Testis (tissue), 3 donors: ENCODE data around the gene C10orf120. TPM values are rescaled to one million over a fixed set of nuclear protein-coding genes. Genes with fewer than 3 reads are reported as not detected.

Source experiments
- DNase-seq: peaks from one replicate; pipeline ENCODE4 v3.0.0-alpha.2; 2019
- H3K27ac ChIP-seq, 2 donors: fragments of 200-600 bp; sonication (generic); one replicate each; pipeline ENCODE4 v1.5.1; 2019
- H3K27me3 ChIP-seq: fragments of 200-600 bp; sonication (generic); one replicate; pipeline ENCODE4 v1.5.1; 2019
- H3K36me3 ChIP-seq: fragments of 200-600 bp; sonication (generic); one replicate; pipeline ENCODE4 v1.5.1; 2017; ENCODE audit warnings: low read depth; ENCODE audit errors: missing control alignments
- H3K4me1 ChIP-seq: fragments of 200-600 bp; sonication (generic); one replicate; pipeline ENCODE4 v1.5.1; 2019
- H3K4me3 ChIP-seq, 2 donors: fragments of 200-600 bp; sonication (generic); one replicate each; pipeline ENCODE4 v1.5.1; 2017 to 2019
- H3K9me3 ChIP-seq: fragments of 200-600 bp; sonication (generic); one replicate; pipeline ENCODE4 v1.5.1; 2017
- CTCF ChIP-seq, 3 experiments: fragments of 450-650 bp in 2 of 3; fragments of 200-600 bp in 1 of 3; sonication (generic) in 1 of 3; IDR thresholded peaks; one replicate each; pipeline ENCODE4 v1.5.1; 2016 to 2019; ENCODE audit warnings: antibody characterized with exemption in 3 of 3, mild to moderate bottlenecking in 2 of 3, moderate library complexity in 1 of 3
- POLR2A ChIP-seq: fragments of 450-650 bp; IDR thresholded peaks from one replicate; pipeline ENCODE4 v1.6.1; 2017; ENCODE audit warnings: antibody characterized with exemption, mild to moderate bottlenecking, moderate library complexity
- WGBS, 2 donors: methylation state at CpG; one replicate each; pipeline ENCODE4 v1.1.5; 2018; 5-methylcytosine and 5-hydroxymethylcytosine counted together
- intact Hi-C: fragments of 100-400 bp; cut with DNase I; formaldehyde crosslinking; loops from one replicate; pipeline ENCODE4 v1.15.1; 2023; ENCODE audit warnings: low total_unique reads
- polyA plus RNA-seq: library from polyadenylated mRNA; stranded (reverse); fragments of 350-450 nt; fragmentation: Illumina TruSeq; extraction: RNeasy Lipid Tissue Mini Kit (QIAGEN cat#74804); gene quantifications from one replicate; pipeline ENCODE4 v1.2.3, GENCODE V29; 2014; ENCODE audit warnings: low read depth, low replicate concordance; ENCODE audit not compliant: insufficient read depth
- total RNA-seq, 2 donors: library from RNA; depleted of rRNA; stranded (reverse); fragments of >200 nt; gene quantifications; one replicate each; pipeline ENCODE4 v1.2.3, GENCODE V29; 2016

C10orf120 gene
- total and polyA plus RNA-seq, 3 donors from 2014 or later, result 7.9 to 36.6 (median 11.9) TPM

- Histone ChIP-seq H3K9me3 (no peaks in the 10 kb centered on the region), H3K4me1 (no peaks in the 10 kb centered on the region), H3K4me3 (no peak overlapping the region), H3K27me3 (no peaks in the 10 kb centered on the region), H3K36me3 (no peaks in the 10 kb centered on the region), H3K27ac (no peak overlapping the region)
- 74% methylated on average over 5 of the region's 5 CpGs for WGBS, 2 donors
- TF ChIP-seq CTCF (IDR thresholded peaks at IDR 0.05) (no peak), POLR2A (no peak)
- DNase-seq, result no peak
- intact Hi-C loops, result no loop called here
Observed at GRCh38 chr10:122727426-122727825, 27.8 kb upstream of the C10orf120 start.

GRCh38 chr10:122725768-122726167, 26.1 kb upstream of the C10orf120 start:
- 69 to 71% methylated on average over 5 of the region's 5 CpGs for WGBS, 2 donors
- Histone ChIP-seq H3K36me3 (no peaks in the 10 kb centered on the region), H3K27me3 (no peaks in the 10 kb centered on the region), H3K27ac (no peak overlapping the region), H3K4me3 (no peak overlapping the region), H3K4me1 (no peaks in the 10 kb centered on the region), H3K9me3 (no peaks in the 10 kb centered on the region)
- intact Hi-C loops, result no loop called here
- DNase-seq, result no peak
- no peak for TF ChIP-seq CTCF (IDR thresholded peaks at IDR 0.05)
- TF ChIP-seq POLR2A, result no peak

- TF ChIP-seq CTCF (IDR thresholded peaks at IDR 0.05) (no peak), POLR2A (no peak)
- Histone ChIP-seq H3K4me3 (no peak overlapping the region), H3K9me3 (no peaks in the 10 kb centered on the region), H3K36me3 (no peaks in the 10 kb centered on the region), H3K4me1 (no peaks in the 10 kb centered on the region), H3K27me3 (no peaks in the 10 kb centered on the region), H3K27ac (no peak overlapping the region)
- intact Hi-C loops, result no loop called here
- 58 to 81% methylated on average over 1 of the region's 1 CpG for WGBS, 2 donors
- no peak for DNase-seq
Observed at GRCh38 chr10:122725006-122725405, 25.4 kb upstream of the C10orf120 start.

GRCh38 chr10:122721111-122721510, 21.5 kb upstream of the C10orf120 start:
- Histone ChIP-seq H3K27ac (no peak overlapping the region), H3K36me3 (no peaks in the 10 kb centered on the region), H3K4me1 (no peaks in the 10 kb centered on the region), H3K4me3 (no peak overlapping the region), H3K27me3 (no peaks in the 10 kb centered on the region), H3K9me3 (no peaks in the 10 kb centered on the region)
- DNase-seq, result no peak
- WGBS, 2 donors, result 93 to 96% methylated on average over 3 of the region's 3 CpGs
- TF ChIP-seq CTCF (IDR thresholded peaks at IDR 0.05), result no peak
- TF ChIP-seq POLR2A, result no peak
- intact Hi-C loops, result no loop called here

- no peak for DNase-seq
- intact Hi-C loops, result no loop called here
Observed at GRCh38 chr10:122716025-122716424, 16.4 kb upstream of the C10orf120 start.

More at GRCh38 chr10:122716025-122716424, 16.4 kb upstream of the C10orf120 start:
- peaks cover 6% of the 10 kb centered on the region for H3K4me1 ChIP-seq
- H3K4me3 ChIP-seq, result no peak overlapping the region
- H3K27ac ChIP-seq, result no peak overlapping the region
- no peaks in the 10 kb centered on the region for H3K9me3 ChIP-seq
- no peaks in the 10 kb centered on the region for H3K36me3 ChIP-seq
- TF ChIP-seq CTCF (IDR thresholded peaks at IDR 0.05), result no peak
- TF ChIP-seq POLR2A, result no peak
- WGBS, 2 donors, result 62 to 63% methylated on average over 2 of the region's 2 CpGs
- H3K27me3 ChIP-seq, result no peaks in the 10 kb centered on the region
